Hippocampal formation (tissue), 2 donors: Measurements from ENCODE around the gene PCDHGB5.
"Not testable (repeated sequence)": the region's sequence is repeated elsewhere in the genome, so short reads cannot be mapped to it uniquely, and the experiment has no call there.

Experiments
- DNase-seq, 2 donors: peaks; one replicate each; lab custom pipeline; 2025; lab: John Stamatoyannopoulos, UW

PCDHGB5 gene

DNA sequence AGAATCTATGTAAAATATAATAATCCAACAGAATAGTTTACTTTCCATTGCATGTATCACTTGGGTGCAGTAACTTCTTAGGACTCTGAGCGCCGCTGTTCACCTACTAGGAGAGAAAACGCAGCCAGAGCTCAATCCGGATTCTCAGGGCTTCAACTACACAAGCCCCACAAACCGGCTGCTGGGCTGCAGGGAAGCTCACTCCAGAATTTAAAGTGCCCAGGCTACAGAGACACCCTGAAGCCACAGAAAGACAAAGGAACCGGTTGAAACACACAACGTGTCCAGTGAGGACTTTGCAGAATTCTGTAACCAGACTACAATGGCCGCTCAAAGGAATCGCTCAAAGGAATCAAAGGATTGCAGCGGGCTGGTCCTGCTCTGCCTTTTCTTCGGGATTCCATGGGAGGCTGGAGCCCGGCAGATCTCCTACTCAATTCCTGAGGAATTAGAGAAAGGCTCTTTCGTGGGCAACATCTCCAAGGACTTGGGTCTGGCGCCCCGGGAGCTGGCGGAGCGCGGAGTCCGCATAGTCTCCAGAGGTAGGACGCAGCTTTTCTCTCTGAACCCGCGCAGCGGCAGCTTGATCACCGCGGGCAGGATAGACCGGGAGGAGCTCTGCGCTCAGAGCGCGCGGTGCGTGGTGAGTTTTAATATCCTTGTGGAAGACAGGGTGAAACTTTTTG lies 15.2 kb downstream of the PCDHGB5 start, which contains the start of gene PCDHGA10:
PCDHGA10 (plus strand) TSS at position 134 of the 686 bp plus-strand sequence; CDS start at position 323, 189 bp downstream.
- no peak for DNase-seq

DNA sequence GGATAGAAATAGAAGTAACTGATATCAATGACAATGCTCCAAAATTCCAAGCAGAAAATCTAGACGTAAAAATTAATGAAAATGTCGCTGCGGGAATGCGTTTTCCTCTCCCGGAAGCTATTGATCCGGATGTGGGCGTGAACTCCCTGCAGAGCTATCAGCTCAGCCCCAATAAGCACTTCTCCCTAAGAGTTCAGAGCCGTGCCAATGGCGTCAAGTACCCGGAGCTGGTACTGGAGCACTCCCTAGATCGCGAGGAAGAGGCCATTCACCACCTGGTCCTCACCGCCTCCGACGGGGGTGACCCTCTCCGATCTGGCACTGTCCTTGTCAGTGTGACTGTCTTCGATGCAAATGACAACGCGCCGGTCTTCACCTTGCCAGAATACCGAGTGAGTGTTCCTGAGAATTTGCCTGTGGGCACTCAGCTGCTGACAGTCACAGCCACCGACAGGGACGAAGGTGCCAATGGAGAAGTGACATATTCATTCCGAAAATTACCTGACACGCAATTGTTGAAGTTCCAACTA lies 15.9 kb downstream of the PCDHGB5 start:
- no peak for DNase-seq

DNA sequence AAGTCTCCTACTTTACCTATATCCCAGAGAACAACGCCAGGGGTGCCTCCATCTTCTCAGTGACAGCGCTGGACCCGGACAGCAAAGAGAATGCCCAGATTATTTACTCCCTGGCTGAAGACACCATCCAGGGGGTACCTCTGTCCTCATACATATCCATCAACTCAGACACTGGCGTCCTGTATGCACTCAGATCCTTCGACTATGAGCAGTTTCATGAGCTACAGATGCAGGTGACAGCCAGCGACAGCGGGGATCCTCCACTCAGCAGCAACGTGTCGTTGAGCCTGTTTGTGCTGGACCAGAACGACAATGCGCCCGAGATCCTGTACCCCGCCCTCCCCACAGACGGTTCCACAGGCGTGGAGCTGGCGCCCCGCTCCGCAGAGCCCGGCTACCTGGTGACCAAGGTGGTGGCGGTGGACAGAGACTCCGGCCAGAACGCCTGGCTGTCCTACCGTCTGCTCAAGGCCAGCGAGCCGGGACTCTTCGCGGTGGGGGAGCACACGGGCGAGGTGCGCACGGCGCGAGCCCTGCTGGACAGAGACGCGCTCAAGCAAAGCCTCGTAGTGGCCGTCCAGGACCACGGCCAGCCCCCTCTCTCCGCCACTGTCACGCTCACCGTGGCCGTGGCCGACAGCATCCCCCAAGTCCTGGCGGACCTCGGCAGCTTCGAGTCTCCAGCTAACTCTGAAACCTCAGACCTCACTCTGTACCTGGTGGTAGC lies 17.0 kb downstream of the PCDHGB5 start:
- DNase-seq = not testable (repeated sequence)

DNA sequence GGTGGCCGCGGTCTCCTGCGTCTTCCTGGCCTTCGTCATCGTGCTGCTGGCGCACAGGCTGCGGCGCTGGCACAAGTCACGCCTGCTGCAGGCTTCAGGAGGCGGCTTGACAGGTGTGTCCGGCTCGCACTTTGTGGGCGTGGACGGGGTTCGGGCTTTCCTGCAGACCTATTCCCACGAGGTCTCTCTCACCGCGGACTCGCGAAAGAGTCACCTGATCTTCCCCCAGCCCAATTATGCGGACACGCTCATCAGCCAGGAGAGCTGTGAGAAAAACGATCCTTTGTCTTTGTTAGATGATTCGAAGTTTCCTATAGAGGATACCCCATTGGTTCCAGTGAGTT lies 17.5 kb downstream of the PCDHGB5 start:
- DNase-seq = not testable (repeated sequence)

DNA sequence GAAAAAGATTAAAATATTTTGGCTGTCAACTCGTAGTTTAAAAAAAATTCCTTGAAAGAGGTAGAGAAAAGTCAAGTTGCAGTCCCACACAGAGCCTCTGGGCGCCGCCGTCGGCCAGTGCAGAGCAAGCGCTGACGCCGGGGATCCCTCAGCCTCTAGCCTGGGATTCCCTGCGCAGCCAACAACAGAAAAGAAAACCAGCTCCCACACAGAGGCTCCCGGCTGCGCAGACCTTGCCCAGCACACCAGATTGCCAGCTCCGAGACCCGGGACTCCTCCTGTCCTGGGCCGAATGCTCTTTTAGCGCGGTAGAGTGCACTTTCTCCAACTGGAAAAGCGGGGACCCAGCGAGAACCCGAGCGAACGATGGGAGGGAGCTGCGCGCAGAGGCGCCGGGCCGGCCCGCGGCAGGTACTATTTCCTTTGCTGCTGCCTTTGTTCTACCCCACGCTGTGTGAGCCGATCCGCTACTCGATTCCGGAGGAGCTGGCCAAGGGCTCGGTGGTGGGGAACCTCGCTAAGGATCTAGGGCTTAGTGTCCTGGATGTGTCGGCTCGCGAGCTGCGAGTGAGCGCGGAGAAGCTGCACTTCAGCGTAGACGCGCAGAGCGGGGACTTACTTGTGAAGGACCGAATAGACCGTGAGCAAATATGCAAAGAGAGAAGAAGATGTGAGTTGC lies 19.9 kb downstream of the PCDHGB5 start, which contains the start of gene PCDHGB7:
PCDHGB7 (plus strand) TSS at position 184 of the 679 bp plus-strand sequence; CDS start at position 367, 183 bp downstream.
- peak in 1 of 2 donors; percentile 31 for DNase-seq

DNA sequence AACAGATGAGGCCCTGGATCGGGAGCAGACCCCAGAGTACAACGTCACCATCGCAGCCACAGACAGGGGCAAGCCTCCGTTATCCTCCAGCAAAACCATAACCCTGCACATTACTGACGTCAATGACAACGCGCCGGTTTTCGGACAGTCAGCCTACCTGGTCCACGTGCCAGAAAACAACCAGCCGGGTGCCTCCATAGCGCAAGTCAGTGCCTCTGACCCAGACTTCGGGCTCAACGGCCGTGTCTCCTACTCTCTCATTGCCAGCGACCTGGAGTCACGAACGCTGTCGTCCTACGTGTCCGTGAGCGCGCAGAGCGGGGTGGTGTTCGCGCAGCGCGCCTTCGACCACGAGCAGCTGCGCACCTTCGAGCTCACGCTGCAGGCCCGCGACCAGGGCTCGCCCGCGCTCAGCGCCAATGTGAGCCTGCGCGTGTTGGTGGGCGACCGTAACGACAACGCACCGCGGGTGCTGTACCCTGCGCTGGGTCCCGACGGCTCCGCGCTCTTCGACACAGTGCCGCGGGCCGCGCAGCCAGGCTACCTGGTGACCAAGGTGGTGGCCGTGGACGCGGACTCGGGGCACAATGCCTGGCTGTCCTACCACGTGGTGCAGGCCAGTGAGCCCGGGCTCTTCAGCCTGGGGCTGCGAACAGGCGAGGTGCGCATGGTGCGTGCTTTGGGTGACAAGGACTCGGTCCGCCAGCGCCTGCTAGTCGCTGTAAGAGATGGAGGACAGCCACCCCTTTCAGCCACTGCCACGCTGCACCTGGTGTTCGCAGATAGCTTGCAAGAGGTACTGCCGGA lies 21.5 kb downstream of the PCDHGB5 start:
- no peak for DNase-seq

DNA sequence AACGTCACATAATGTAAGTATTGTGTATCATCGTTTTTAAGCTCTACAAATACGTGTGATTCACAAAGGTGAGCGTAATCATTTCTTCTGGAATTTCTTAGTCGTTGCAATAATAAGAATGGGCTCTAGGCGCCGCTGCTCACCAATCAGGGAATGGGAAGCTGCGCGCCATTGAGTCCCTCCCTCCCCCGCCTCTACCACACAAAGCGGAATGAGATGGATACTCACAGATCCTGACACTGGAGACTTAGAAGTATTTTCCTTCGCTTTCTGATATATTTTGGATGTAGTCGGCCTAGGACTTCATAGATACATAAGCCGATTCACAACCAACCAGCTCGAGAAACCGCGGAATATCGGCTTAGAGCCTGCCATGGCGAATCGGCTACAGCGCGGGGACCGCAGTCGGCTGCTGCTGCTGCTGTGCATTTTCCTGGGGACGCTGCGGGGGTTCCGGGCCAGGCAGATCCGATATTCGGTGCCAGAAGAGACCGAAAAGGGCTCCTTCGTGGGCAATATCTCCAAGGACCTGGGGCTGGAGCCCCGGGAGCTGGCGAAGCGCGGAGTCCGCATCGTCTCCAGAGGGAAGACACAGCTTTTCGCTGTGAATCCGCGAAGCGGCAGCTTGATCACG lies 23.2 kb downstream of the PCDHGB5 start, which contains the start of gene PCDHGA11:
PCDHGA11 (plus strand) TSS at position 197 of the 634 bp plus-strand sequence; CDS start at position 374, 177 bp downstream.
- no peak for DNase-seq

DNA sequence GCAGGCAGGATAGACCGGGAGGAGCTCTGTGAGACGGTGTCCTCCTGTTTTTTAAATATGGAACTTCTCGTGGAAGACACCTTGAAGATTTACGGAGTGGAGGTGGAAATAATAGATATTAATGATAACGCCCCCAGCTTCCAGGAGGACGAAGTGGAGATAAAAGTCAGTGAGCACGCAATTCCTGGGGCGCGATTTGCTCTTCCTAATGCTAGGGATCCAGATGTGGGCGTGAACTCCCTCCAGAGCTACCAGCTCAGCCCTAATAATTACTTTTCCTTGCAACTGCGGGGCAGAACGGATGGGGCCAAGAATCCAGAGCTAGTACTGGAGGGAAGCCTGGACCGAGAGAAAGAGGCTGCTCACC lies 23.7 kb downstream of the PCDHGB5 start:
- DNase-seq = no peak

DNA sequence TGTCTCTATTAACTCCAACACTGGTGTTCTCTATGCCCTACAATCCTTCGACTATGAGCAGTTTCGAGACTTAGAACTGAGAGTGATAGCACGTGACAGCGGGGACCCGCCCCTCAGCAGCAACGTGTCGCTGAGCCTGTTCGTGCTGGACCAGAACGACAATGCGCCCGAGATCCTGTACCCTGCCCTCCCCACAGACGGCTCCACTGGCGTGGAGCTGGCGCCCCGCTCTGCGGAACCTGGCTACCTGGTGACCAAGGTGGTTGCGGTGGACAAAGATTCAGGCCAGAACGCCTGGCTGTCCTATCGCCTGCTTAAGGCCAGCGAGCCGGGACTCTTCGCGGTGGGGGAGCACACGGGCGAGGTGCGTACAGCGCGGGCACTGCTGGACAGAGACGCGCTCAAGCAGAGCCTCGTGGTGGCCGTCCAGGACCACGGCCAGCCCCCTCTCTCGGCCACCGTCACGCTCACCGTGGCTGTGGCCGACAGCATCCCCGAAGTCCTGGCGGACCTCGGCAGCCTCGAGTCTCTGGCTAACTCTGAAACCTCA lies 25.1 kb downstream of the PCDHGB5 start:
- no peak for DNase-seq

DNA sequence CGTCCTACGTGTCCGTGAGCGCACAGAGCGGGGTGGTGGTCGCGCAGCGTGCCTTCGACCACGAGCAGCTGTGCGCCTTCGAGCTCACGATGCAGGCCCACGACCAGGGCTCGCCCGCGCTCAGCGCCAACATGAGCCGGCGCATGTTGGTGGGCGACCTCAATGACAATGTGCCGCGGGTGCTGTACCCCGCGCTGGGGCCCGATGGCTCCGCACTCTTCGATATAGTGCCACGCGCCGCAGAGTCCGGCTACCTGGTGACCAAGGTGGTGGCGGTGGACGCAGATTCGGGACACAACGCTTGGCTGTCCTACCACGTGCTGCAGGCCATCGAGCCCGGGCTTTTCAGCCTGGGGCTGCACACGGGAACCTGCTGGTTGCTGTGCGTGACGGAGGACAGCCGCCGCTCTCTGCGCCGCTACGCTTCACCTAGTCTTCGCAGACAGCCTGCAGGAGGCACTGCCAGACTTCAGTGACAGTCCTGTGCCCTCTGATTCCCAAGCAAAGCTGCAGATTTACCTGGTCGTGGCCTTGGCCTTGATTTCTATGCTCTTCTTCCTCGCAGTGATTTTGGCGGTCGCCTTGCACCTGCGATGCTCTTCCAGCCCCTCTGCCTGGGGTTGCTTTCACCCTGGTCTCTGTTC lies 30.2 kb downstream of the PCDHGB5 start:
- no peak for DNase-seq

DNA sequence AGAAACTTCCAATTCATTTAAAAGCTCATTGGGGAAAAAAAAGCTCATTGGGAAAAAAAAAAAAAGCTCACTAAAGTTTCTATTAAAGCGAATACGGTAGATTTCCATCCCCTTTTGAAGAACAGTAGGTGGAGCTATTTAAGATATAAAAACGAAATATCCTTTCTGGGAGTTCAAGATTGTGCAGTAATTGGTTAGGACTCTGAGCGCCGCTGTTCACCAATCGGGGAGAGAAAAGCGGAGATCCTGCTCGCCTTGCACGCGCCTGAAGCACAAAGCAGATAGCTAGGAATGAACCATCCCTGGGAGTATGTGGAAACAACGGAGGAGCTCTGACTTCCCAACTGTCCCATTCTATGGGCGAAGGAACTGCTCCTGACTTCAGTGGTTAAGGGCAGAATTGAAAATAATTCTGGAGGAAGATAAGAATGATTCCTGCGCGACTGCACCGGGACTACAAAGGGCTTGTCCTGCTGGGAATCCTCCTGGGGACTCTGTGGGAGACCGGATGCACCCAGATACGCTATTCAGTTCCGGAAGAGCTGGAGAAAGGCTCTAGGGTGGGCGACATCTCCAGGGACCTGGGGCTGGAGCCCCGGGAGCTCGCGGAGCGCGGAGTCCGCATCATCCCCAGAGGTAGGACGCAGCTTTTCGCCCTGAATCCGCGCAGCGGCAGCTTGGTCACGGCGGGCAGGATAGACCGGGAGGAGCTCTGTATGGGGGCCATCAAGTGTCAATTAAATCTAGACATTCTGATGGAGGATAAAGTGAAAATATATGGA lies 32.8 kb downstream of the PCDHGB5 start, which contains the start of gene PCDHGA12:
PCDHGA12 (plus strand) TSS at position 176 of the 782 bp plus-strand sequence; CDS start at position 429, 253 bp downstream.
- DNase-seq = peak in 1 of 2 donors; percentile 37

DNA sequence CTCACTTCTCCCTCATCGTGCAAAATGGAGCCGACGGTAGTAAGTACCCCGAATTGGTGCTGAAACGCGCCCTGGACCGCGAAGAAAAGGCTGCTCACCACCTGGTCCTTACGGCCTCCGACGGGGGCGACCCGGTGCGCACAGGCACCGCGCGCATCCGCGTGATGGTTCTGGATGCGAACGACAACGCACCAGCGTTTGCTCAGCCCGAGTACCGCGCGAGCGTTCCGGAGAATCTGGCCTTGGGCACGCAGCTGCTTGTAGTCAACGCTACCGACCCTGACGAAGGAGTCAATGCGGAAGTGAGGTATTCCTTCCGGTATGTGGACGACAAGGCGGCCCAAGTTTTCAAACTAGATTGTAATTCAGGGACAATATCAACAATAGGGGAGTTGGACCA lies 33.5 kb downstream of the PCDHGB5 start:
- DNase-seq = no peak

DNA sequence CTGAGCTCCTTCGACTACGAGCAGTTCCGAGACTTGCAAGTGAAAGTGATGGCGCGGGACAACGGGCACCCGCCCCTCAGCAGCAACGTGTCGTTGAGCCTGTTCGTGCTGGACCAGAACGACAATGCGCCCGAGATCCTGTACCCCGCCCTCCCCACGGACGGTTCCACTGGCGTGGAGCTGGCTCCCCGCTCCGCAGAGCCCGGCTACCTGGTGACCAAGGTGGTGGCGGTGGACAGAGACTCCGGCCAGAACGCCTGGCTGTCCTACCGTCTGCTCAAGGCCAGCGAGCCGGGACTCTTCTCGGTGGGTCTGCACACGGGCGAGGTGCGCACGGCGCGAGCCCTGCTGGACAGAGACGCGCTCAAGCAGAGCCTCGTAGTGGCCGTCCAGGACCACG lies 34.6 kb downstream of the PCDHGB5 start:
- not testable (repeated sequence) for DNase-seq

DNA sequence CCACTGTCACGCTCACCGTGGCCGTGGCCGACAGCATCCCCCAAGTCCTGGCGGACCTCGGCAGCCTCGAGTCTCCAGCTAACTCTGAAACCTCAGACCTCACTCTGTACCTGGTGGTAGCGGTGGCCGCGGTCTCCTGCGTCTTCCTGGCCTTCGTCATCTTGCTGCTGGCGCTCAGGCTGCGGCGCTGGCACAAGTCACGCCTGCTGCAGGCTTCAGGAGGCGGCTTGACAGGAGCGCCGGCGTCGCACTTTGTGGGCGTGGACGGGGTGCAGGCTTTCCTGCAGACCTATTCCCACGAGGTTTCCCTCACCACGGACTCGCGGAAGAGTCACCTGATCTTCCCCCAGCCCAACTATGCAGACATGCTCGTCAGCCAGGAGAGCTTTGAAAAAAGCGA lies 35.0 kb downstream of the PCDHGB5 start:
- not testable (repeated sequence) for DNase-seq

DNA sequence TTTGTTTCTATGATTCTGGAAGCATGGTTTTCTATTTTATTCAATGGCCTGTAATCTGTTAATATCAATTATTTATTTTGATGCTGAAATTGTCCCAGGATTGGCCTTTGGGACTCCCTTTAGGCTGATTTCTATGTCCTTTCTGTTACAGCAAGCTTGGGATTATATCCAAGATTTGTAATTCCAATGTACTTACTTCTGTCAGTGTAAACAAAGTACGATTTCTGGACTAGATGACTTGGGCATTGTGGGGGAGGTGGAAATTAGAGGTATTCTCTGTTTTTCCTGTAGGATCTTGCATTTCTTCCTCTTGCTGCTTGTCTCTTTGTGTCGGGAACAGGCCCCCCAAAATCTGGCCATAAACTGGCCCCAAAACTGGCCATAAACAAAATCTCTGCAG lies 36.3 kb downstream of the PCDHGB5 start:
- no peak for DNase-seq

DNA sequence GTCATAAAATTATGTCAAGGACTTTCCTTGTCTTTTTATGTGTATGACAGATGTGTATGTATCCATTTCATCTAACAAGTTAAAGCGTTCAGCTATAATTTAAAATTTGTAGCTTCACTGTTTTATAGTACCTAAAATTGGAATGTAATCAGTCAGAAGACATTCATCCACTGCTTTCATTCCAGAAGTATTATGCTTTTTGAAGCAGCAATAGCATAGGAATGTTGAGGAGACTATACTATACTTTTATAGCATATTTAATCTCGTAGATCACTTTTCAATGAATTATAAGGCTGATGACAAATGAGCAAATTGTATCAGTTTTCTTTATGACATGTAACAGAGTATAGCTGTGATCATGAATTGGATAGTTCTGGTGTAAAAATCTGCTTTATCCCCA lies 39.5 kb downstream of the PCDHGB5 start:
- DNase-seq = no peak

DNA sequence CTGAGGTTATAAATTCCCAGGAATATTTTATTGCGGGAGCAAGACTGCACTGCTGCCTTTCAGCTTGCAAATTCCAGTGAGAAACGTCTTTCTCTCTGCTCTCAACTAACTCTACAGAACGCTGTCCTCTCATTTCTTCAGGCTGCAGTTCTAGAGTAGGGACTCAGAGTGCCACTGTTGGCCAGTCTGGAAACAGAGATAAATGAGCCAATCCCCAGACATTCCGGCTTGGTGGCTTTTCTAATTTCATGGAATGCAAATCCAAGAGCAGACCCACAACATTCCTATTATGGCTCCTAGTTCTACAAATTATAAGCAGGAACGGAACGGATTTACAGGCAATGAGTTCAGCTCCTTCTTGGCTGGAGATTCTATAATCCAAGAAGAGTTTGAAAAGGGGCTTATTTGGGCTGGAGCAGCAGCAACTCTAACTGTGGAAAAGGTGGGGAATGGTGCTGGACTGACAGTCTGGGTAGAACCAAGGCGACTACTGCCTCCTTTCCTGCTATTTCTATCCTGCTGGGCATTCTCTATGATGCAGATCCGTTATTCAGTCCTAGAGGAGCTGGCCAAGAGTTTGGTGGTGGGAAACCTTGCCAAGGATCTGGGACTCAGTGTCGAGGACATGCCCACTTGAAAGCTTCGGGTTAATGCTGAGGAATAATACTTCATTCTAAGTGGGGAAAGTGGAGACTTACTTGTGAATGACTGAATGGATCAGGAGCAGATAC lies 41.8 kb downstream of the PCDHGB5 start:
- no peak for DNase-seq

DNA sequence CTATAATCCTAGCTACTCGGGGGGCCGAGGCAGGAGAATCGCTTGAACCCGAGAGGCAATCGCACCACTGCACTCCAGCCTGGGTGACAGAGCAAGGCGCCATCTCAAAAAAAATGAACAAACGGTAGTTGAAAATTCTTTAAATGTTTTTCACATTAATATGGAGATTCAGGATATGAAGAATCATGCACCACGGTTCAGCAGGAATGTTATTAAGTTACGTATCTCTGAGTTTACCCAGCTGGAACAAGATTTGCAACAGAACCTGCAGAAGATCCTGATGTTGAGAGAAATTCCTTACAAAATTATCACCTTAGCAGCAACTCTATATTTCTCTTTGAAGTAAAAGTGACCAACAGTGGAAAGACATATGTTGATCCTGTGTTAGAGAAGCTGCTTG lies 42.6 kb downstream of the PCDHGB5 start:
- DNase-seq = no peak
